ENCODE data around the gene EXOSC9. TPM values are rescaled to one million over a fixed set of nuclear protein-coding genes. Genes with fewer than 3 reads are reported as not detected.

Gene EXOSC9
- total and polyA plus RNA-seq, 2 of the 8 experiments (the other 6 are each of a cell fraction or from before 2014, with no cell fraction given), result 33.2 to 54.9 TPM

GRCh38 chr4:121799208-121799823 is 1.8 kb upstream of the EXOSC9 start:
- Histone ChIP-seq H3K23me2 (ENCODE audit: low read depth, low read length) (peaks cover 3% of the 10 kb centered on the region), H3K4ac (replicated peaks; ENCODE audit: insufficient read length, low read depth, low read length) (no peak overlapping the region), H2BK15ac (ENCODE audit: low read length) (no peak overlapping the region), H4K8ac (ENCODE audit: extremely low read depth, insufficient read depth, low read length) (no peak overlapping the region), H4K91ac (replicated peaks; ENCODE audit: insufficient read length, low read length) (no peak overlapping the region), H3K36me3 (ENCODE audit: control insufficient read depth in 2 of 4, insufficient read depth in 4 of 4, low read length in 3 of 4) (peaks cover 7 to 19% (median 11%) of the 10 kb centered on the region in 4 experiments; a peak in 7 of 8 replicates), H2BK12ac (ENCODE audit: low read depth, low read length) (no peak overlapping the region; the same call in 1 of the 2 replicates), H3K56ac (replicated peaks; ENCODE audit: insufficient read length, low read depth, low read length) (no peak overlapping the region), H4K5ac (ENCODE audit: insufficient read length, low read depth, low read length) (no peak overlapping the region), H3K14ac (ENCODE audit: insufficient read length) (no peak overlapping the region), H2AFZ (ENCODE audit: low read length) (no peak overlapping the region), H2BK20ac (ENCODE audit: low read length) (no peak overlapping the region), H2BK120ac (replicated peaks; ENCODE audit: low read depth, low read length) (no peak overlapping the region), H4K20me1 (replicated peaks in 1 of 2; ENCODE audit: control insufficient read depth in 1 of 2, insufficient read depth in 2 of 2, low read length in 2 of 2) (no peaks in the 10 kb centered on the region), H2BK5ac (ENCODE audit: low read depth, low read length) (no peak overlapping the region), H3K18ac (ENCODE audit: extremely low read depth, low read length) (no peak overlapping the region), H3K27me3 (replicated peaks in 1 of 4; ENCODE audit: control insufficient read depth in 3 of 4, extremely low read depth in 1 of 4, insufficient read depth in 3 of 4, low read length in 3 of 4) (no peaks in the 10 kb centered on the region), H3K9ac (replicated peaks in 1 of 4; ENCODE audit: extremely low read depth in 1 of 4, low read depth in 3 of 4, low read length in 3 of 4) (no peak overlapping the region), H2AK5ac (ENCODE audit: low read depth, low read length) (no peak overlapping the region), H3K9me3 (ENCODE audit: insufficient read depth in 2 of 2, low read depth in 1 of 2, low read length in 1 of 2) (no peaks in the 10 kb centered on the region), H3K4me1 (replicated peaks in 1 of 4; ENCODE audit: control insufficient read depth in 3 of 4, insufficient read depth in 4 of 4, low read length in 3 of 4) (peaks cover 8 to 20% (median 13%) of the 10 kb centered on the region in 4 experiments), H3K4me3 (ENCODE audit: extremely low read depth in 1 of 4, insufficient read depth in 2 of 4, low read depth in 3 of 4, low read length in 4 of 4) (no peak overlapping the region), H3K4me2 (ENCODE audit: insufficient read depth in 1 of 2, low read depth in 2 of 2, low read length in 2 of 2) (no peak overlapping the region), H3K79me1 (ENCODE audit: low read depth, low read length) (no peaks in the 10 kb centered on the region), H3K79me2 (ENCODE audit: control insufficient read depth in 1 of 2, insufficient read depth in 2 of 2, low read length in 2 of 2) (peaks cover 3 to 18% of the 10 kb centered on the region in 2 experiments; a peak in 2 of 4 replicates), H3K27ac (ENCODE audit: low read depth, low read length) (no peak overlapping the region), H3K23ac (ENCODE audit: insufficient read length) (no peak overlapping the region)
- CTCF ChIA-PET (ENCODE audit: partially characterized antibody), result no interaction called here
- no peak for FAIRE-seq
- no peak for TF ChIP-seq EZH2 (IDR thresholded peaks at IDR 0.05; ENCODE audit: low read depth, low read length, severe bottlenecking)
- DNase-seq (ENCODE audit: low read depth in 1 of 2, low spot score in 2 of 2), result no peak
- 91% methylated on average over 2 of the region's 2 CpGs; no CpG with 5 or more reads in 1 of the 2 experiments for WGBS, 2 experiments (ENCODE audit: extremely low coverage in 1 of 2, insufficient coverage in 1 of 2, insufficient read length in 1 of 2, insufficient replicate concordance in 2 of 2, low coverage in 1 of 2, low lambda C conversion rate in 2 of 2, missing lambda C conversion rate in 1 of 2)
- POLR2A ChIA-PET (ENCODE audit: partially characterized antibody), result interaction anchor here (1.4 to 14.8 kb wide), 3 partner anchors 20 to 35 kb away, joined by 3 to 246 read pairs (median 5); partner anchors contain the start of genes CCNA2 and SMIM43

Measured in H1 (cell line).